Tibial nerve (tissue), 3 donors: ENCODE data around the gene CHRDL2.

Source experiments
- POLR2A ChIP-seq, 2 donors: fragments of 450-650 bp; IDR thresholded peaks; one replicate each; pipeline ENCODE4 v1.6.1; 2017; ENCODE audit warnings: antibody characterized with exemption in 2 of 2, mild to moderate bottlenecking in 2 of 2, moderate library complexity in 2 of 2
- TF ChIP-seq, protein P1 (sequence below), 5 experiments: fragments of 200-600 bp in 3 of 5; fragments of 450-650 bp in 2 of 5; sonication (generic) in 3 of 5; IDR thresholded peaks; one replicate each; pipeline ENCODE4 v1.5.1; 2016 to 2019; ENCODE audit warnings: antibody characterized with exemption in 5 of 5, mild to moderate bottlenecking in 3 of 5, moderate library complexity in 2 of 5

DNA sequence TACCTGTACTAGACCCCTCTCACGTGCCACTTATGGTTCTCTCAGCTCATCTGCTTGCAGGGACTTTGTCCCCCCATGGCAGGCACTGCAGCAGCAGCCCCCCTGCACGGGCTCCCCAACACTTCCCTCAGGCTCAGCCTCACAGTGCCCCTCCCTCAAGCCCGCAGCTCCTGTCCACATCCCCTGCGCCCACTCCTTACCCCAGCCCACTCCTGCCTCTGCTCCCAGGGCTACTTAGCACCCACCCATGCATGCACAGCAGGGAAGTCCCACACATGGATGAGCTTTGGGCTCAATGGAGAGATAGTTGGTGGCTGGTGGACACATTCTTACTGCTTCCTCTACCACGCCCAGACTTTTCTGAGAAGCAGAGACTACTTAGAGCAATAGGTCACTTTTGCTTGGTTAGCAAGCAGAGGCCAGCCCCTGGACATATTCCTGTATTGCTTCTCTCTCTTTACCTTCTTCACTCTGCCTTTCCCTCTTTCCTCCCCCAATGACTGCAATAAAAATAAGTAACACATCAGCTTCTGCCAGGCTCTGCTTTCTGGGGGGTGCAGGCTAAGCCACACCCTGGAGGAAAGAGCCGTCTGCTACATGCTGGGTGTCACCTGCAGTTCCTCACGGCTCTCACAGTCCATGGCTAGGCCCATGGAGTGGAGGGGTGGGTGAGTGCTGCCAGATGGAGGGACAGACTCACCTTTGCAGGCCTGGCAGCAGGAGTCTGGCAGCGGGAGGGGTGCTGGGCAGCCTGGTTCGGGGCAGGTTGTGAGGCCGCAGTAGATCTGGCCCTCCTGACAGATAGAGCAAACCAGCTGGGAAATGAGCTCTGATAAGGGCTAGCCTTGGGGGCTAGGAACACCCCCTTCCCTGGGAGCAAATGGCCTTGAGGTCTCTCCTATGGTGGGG is 23.4 kb downstream of the CHRDL2 start:
- TF ChIP-seq, protein P1, sequence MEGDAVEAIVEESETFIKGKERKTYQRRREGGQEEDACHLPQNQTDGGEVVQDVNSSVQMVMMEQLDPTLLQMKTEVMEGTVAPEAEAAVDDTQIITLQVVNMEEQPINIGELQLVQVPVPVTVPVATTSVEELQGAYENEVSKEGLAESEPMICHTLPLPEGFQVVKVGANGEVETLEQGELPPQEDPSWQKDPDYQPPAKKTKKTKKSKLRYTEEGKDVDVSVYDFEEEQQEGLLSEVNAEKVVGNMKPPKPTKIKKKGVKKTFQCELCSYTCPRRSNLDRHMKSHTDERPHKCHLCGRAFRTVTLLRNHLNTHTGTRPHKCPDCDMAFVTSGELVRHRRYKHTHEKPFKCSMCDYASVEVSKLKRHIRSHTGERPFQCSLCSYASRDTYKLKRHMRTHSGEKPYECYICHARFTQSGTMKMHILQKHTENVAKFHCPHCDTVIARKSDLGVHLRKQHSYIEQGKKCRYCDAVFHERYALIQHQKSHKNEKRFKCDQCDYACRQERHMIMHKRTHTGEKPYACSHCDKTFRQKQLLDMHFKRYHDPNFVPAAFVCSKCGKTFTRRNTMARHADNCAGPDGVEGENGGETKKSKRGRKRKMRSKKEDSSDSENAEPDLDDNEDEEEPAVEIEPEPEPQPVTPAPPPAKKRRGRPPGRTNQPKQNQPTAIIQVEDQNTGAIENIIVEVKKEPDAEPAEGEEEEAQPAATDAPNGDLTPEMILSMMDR (IDR thresholded peaks at IDR 0.05), result no peak
- no peak for TF ChIP-seq POLR2A (IDR thresholded peaks at IDR 0.05)
